C4-2B (cell line): ENCODE measurements around the gene DCLK2.

ENCODE experiments used
- ZFX ChIP-seq: fragments of 450-650 bp; IDR thresholded peaks from 2 replicates; pipeline ENCODE4 v1.6.1; 2017
- TF ChIP-seq, protein P1 (sequence below): fragments of 450-650 bp; conservative IDR thresholded peaks from 2 replicates; pipeline ENCODE4 v1.5.1; 2017; ENCODE audit warnings: mild to moderate bottlenecking

DNA sequence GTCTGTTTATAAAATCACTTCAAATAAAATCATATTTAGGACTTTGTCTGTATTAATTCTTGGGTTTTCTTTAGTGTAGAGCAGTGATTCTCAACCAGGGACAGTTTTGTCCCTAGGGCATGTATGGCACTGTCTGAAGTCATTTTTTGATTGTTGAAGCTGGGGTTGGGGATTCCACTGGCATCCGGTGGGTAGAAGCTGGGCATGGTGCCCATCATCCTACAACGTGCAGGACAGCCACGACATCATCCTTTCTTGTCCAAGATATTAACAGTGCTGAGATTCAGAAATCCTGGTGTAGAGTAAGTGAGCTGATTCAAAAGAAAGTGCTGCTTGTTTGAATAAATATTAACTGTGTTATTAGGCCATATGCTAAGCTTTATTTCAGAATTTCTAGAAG, 28.6 kb downstream of the DCLK2 start:
- TF ChIP-seq, protein P1, sequence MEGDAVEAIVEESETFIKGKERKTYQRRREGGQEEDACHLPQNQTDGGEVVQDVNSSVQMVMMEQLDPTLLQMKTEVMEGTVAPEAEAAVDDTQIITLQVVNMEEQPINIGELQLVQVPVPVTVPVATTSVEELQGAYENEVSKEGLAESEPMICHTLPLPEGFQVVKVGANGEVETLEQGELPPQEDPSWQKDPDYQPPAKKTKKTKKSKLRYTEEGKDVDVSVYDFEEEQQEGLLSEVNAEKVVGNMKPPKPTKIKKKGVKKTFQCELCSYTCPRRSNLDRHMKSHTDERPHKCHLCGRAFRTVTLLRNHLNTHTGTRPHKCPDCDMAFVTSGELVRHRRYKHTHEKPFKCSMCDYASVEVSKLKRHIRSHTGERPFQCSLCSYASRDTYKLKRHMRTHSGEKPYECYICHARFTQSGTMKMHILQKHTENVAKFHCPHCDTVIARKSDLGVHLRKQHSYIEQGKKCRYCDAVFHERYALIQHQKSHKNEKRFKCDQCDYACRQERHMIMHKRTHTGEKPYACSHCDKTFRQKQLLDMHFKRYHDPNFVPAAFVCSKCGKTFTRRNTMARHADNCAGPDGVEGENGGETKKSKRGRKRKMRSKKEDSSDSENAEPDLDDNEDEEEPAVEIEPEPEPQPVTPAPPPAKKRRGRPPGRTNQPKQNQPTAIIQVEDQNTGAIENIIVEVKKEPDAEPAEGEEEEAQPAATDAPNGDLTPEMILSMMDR, result no peak
- TF ChIP-seq ZFX, result no peak
